Progenitor cell of endocrine pancreas (in vitro differentiated cells): ENCODE results near the gene CPED1. TPM values are rescaled to one million over a fixed set of nuclear protein-coding genes. Genes with fewer than 3 reads are reported as not detected.

Experiments
- DNase-seq: peaks from one replicate; pipeline ENCODE4 v3.0.0; 2021; ENCODE audit warnings: low spot score; ENCODE audit not compliant: unreplicated experiment
- H3K27ac Mint-ChIP-seq: 2 replicates; pipeline ENCODE4 v1.8.0; 2021; ENCODE audit warnings: mild to moderate bottlenecking, moderate library complexity, mixed read lengths
- H3K27me3 Mint-ChIP-seq: 2 replicates; pipeline ENCODE4 v1.8.0; 2021; ENCODE audit warnings: mixed read lengths
- H3K36me3 Mint-ChIP-seq: 2 replicates; pipeline ENCODE4 v1.8.0; 2022; ENCODE audit warnings: mixed read lengths; ENCODE audit not compliant: insufficient read depth
- H3K4me1 Mint-ChIP-seq: 2 replicates; pipeline ENCODE4 v1.8.0; 2021; ENCODE audit warnings: low read depth, mixed read lengths
- H3K4me3 Mint-ChIP-seq: 2 replicates; pipeline ENCODE4 v1.8.0; 2021; ENCODE audit warnings: low read depth, mild to moderate bottlenecking, moderate library complexity, mixed read lengths
- H3K9me3 Mint-ChIP-seq: 2 replicates; pipeline ENCODE4 v1.8.0; 2021; ENCODE audit warnings: low read depth, mixed read lengths
- total RNA-seq: library from RNA; stranded (reverse); gene quantifications from 2 replicates; pipeline ENCODE4 v1.2.1, GENCODE V29; 2021
- TF ChIP-seq, protein P1 (sequence below): fragments of 200-600 bp; sonication (generic); IDR thresholded peaks from one replicate; pipeline ENCODE4 v1.5.0; 2021; ENCODE audit warnings: antibody characterized with exemption, mild to moderate bottlenecking; ENCODE audit not compliant: unreplicated experiment

Gene CPED1
- total RNA-seq, 1 donor from 2014 or later, result 1.1 TPM

DNA sequence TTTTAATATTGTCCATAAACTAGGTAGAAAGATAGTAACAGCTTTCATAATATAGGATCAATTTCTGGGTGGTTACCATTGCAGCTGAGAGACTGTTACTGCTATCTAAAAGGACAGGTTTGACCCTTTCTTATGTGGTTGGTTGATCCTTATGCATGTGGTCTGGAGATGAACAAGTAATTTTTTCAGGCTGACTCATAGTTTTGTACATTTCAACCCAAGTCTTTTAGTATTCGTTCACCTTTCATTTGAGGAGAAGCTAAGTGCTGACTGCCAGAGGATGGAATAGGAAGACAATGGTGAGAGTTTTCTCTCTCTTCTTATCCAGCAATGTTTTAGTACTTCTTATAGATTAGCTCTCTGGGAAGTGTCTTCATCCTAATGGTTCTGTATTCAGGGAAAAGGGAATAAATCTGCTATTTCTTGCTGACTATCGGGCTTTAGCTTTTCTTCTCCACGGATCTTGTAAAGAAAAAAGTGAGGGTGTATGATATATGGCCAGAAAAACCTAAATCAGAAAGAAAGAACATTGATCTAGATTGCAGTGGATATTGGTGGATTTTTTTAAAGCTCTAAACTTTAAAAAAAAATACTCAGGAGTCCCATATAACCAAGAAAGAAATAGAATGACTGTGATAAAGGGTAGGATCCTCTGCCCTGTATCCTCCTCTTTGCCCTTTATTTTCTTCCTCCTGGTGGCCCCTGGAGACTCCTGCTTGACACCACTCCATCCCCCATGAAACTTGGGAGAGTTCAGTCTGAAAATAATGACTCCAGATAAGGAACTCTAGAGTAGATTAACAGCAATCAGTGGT, 88.0 kb downstream of the CPED1 start:
- H3K4me1 Mint-ChIP-seq, result no peaks in the 10 kb centered on the region
- TF ChIP-seq, protein P1, sequence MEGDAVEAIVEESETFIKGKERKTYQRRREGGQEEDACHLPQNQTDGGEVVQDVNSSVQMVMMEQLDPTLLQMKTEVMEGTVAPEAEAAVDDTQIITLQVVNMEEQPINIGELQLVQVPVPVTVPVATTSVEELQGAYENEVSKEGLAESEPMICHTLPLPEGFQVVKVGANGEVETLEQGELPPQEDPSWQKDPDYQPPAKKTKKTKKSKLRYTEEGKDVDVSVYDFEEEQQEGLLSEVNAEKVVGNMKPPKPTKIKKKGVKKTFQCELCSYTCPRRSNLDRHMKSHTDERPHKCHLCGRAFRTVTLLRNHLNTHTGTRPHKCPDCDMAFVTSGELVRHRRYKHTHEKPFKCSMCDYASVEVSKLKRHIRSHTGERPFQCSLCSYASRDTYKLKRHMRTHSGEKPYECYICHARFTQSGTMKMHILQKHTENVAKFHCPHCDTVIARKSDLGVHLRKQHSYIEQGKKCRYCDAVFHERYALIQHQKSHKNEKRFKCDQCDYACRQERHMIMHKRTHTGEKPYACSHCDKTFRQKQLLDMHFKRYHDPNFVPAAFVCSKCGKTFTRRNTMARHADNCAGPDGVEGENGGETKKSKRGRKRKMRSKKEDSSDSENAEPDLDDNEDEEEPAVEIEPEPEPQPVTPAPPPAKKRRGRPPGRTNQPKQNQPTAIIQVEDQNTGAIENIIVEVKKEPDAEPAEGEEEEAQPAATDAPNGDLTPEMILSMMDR, result no peak
- no peak for DNase-seq
- H3K4me3 Mint-ChIP-seq, result no peak overlapping the region
- H3K27ac Mint-ChIP-seq, result no peak overlapping the region
- no peaks in the 10 kb centered on the region for H3K27me3 Mint-ChIP-seq
- no peaks in the 10 kb centered on the region for H3K36me3 Mint-ChIP-seq
- H3K9me3 Mint-ChIP-seq, result no peaks in the 10 kb centered on the region

DNA sequence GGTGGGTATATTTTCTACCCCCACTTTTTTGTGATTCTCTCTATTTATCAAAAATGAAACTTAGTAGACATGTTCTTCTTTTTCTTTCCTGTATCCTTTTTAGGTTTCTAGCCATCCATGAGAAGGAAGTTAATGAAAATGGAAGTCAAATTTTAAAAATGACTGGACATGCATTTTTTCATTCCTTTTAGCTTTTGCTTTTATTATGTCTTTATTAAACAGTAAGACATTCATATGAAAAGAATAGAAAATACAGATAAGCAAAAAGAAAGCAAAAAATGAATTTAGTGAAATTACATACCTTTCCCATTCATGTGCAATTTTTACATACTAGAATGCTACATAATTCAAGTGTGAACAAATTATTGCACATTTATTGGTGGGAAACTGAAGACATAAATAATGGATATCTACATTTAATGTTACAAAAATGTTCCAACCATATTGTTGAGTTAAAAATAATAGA, 88.7 kb downstream of the CPED1 start:
- Mint-ChIP-seq H3K4me3 (no peak overlapping the region), H3K36me3 (no peaks in the 10 kb centered on the region), H3K27me3 (no peaks in the 10 kb centered on the region), H3K27ac (no peak overlapping the region), H3K4me1 (no peaks in the 10 kb centered on the region), H3K9me3 (no peaks in the 10 kb centered on the region)
- TF ChIP-seq, protein P1, result no peak
- DNase-seq, result no peak

DNA sequence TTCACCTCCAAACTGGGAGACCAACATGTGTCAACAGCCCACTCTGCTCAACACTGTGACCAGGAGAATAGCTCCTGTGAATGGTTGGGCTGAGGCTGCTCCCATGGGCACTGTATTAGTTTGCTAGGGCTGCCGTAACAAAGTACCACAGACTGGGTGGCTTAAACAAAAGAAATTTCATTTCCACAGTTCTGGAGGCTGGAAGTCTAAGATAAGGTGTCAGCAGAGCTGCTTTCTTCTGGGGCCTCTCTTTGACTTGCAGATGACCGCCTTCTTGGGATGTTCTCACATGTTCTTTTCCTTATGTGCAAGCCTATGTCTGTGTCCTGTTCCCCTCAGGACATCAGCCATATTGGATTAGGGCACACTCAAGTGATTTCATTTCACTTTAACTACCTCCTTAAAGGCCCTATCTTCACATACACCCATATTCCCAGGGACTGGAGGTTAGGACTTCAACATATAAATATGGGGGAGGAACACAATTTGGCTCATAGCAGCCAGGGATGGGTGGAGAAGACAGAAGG, 90.3 kb downstream of the CPED1 start:
- Mint-ChIP-seq H3K27ac (no peak overlapping the region), H3K4me3 (no peak overlapping the region), H3K4me1 (no peaks in the 10 kb centered on the region), H3K27me3 (no peaks in the 10 kb centered on the region), H3K36me3 (no peaks in the 10 kb centered on the region), H3K9me3 (no peaks in the 10 kb centered on the region)
- DNase-seq, result no peak
- TF ChIP-seq, protein P1, result no peak

DNA sequence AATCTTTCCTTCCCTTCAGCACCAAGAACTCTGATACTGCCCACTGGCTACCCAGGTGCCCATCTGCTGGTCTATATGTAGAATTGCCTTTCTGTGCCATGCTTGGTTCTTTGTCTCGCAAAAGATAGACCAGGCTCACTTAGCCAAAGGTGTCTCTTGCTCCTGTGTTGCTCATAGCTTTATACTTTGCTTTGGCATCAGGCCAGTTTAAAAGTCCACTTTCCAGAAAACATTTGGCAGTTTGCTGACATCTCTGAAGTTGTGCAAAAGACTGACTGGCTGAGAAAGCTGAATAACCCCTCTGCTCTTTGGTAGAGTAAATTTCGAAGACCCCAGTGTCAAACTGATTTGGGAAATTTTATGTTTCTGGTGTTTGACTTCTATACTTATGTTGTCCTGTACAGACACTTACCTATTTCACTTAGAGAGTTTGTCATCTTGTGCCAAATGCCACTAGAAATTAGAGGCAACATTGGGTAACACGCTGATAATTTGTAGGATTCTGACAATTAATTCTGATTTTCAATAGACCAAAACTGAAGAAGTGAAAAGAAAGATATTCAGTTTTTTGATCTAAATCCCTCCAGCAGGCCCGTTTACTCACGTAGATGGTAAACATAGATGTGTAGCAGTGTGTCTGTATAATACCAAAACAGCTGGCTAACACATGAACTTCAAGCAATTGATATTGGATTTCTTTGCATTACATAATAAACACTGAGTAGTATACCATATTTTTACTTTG, 91.1 kb downstream of the CPED1 start:
- H3K4me1 Mint-ChIP-seq, result no peaks in the 10 kb centered on the region
- TF ChIP-seq, protein P1, result peak; percentile 13
- no peaks in the 10 kb centered on the region for H3K27me3 Mint-ChIP-seq
- no peak overlapping the region for H3K27ac Mint-ChIP-seq
- no peak for DNase-seq
- H3K9me3 Mint-ChIP-seq, result no peaks in the 10 kb centered on the region
- H3K4me3 Mint-ChIP-seq, result no peak overlapping the region
- H3K36me3 Mint-ChIP-seq, result no peaks in the 10 kb centered on the region

DNA sequence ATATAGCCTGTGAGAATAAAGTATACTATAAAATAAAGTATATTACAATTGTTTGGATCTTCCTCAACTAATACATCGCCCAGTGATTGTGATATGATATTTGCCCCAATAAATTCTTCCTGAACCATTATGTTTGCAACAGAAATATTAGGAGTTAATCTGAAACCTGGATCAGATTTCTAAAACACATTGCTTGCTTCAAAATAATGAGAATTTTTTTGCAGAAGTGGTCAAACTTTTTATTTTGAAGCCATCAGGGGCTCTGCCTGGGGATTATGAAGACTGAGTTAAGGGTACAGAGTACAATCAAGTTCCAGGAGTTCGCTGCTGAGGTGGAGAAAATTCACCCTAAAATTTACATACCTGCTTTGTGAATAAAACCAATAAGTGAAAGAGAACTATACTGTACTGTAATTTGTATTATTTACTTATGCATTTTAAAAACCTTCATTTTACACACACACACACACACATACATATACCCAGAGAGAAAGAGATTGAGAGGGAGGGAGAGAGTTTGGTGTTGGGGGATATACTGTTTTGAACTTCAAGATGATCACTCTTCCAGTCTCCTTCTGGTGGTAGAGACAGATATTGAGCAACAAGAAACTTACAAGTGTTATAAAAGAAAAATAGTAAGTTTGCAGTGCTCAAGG, 91.9 kb downstream of the CPED1 start:
- Mint-ChIP-seq H3K36me3 (no peaks in the 10 kb centered on the region), H3K27me3 (no peaks in the 10 kb centered on the region), H3K27ac (no peak overlapping the region), H3K4me1 (no peaks in the 10 kb centered on the region), H3K4me3 (no peak overlapping the region), H3K9me3 (no peaks in the 10 kb centered on the region)
- TF ChIP-seq, protein P1, result no peak
- no peak for DNase-seq
